Gastrocnemius medialis (tissue), 4 donors: ENCODE data around the gene EHBP1L1.

Experiments
- CTCF ChIP-seq, 5 experiments: fragments of 450-650 bp in 3 of 5; fragments of 200-600 bp in 2 of 5; sonication (generic) in 2 of 5; IDR thresholded peaks in 4 of 5; conservative IDR thresholded peaks in 1 of 5; 1 replicate in 4 of 5; 2 replicates in 1 of 5; pipeline ENCODE4 v1.5.1; 2016 to 2019; ENCODE audit warnings: antibody characterized with exemption in 5 of 5, mild to moderate bottlenecking in 3 of 5, moderate library complexity in 3 of 5
- POLR2A ChIP-seq, 2 donors: fragments of 450-650 bp; IDR thresholded peaks; one replicate each; pipeline ENCODE4 v1.6.1; 2017; ENCODE audit warnings: antibody characterized with exemption in 2 of 2, mild to moderate bottlenecking in 2 of 2, moderate library complexity in 2 of 2

GRCh38 chr11:65599955-65600246 is 24.0 kb downstream of the EHBP1L1 start:
- TF ChIP-seq CTCF (IDR thresholded peaks at IDR 0.05 in 4 of 5, conservative IDR thresholded peaks at IDR 0.05 in 1 of 5) (no peak), POLR2A (IDR thresholded peaks at IDR 0.05) (no peak)
